Pons (tissue), 1 donor: ENCODE data around the gene TMEM61.

Experiments used
- DNase-seq: peaks from one replicate; pipeline ENCODE4 v3.0.0-alpha.2; 2016; ENCODE audit warnings: low spot score

The TMEM61 gene

DNA sequence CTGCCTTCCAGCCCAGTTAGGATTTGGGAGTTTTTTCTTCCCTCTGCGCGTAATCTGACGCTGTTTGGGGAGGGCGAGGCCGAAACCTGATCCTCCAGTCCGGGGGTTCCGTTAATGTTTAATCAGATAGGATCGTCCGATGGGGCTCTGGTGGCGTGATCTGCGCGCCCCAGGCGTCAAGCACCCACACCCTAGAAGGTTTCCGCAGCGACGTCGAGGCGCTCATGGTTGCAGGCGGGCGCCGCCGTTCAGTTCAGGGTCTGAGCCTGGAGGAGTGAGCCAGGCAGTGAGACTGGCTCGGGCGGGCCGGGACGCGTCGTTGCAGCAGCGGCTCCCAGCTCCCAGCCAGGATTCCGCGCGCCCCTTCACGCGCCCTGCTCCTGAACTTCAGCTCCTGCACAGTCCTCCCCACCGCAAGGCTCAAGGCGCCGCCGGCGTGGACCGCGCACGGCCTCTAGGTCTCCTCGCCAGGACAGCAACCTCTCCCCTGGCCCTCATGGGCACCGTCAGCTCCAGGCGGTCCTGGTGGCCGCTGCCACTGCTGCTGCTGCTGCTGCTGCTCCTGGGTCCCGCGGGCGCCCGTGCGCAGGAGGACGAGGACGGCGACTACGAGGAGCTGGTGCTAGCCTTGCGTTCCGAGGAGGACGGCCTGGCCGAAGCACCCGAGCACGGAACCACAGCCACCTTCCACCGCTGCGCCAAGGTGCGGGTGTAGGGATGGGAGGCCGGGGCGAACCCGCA lies 59.1 kb downstream of the TMEM61 start, which contains the start of gene PCSK9:
Gene PCSK9, plus strand, starts transcription at position 207 of the 741 bp plus-strand sequence. Its CDS starts 290 bp downstream, at position 497.
- DNase-seq: no peak

DNA sequence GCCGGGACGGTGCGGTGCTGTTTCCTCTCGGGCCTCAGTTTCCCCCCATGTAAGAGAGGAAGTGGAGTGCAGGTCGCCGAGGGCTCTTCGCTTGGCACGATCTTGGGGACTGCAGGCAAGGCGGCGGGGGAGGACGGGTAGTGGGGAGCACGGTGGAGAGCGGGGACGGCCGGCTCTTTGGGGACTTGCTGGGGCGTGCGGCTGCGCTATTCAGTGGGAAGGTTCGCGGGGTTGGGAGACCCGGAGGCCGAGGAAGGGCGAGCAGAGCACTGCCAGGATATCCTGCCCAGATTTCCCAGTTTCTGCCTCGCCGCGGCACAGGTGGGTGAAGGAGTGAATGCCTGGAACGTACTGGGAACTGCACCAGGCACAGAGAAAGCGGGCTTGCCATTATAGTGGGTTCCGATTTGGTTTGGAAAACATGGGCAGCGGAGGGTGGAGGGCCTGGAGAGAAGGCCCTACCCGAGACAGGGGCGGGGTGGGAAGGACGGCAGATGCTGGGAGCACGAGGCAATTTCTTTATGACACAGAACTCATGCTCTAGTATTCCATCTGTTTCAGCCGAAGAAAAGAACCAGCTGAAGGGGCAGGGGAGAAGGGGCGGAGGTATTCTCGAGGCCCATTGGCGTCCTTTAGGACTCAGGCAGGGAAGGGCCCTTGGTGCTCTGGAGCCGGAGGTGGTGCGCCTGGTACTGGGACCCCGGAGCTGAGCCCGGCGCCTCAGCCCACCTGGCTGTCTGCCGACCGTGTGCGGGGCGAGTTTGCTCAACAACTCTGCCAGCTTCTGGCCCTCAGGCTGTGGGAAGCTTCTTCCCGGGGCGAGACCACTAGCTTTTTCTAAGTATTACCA lies 59.9 kb downstream of the TMEM61 start:
- no peak for DNase-seq

DNA sequence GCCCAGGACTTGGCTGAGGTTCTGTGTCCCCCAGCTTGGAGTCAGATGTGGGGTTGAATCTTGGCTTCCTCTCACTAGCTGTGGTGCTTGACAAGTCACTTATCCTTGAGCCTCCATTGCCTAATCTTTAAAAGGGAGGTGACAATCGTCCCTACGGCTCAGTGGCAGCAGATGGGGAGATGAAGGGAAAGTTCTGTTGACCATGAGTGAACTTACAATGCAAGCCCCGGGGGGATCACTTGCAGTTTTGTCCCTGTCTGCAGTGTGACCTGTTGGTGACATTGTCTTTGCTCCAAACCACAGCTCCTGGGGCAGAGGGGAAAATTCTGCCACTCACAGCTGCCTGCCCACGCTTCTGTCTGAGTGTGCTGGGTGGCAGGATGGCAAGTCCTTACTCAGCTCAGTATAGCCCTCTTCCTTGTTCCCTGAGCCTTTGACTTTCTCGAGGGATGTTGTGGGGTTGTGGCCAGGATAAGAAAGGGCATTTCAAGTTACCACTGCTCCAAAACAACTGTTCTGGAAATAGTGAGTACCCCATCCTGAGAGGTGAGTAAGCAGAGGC lies 60.6 kb downstream of the TMEM61 start:
- no peak for DNase-seq

DNA sequence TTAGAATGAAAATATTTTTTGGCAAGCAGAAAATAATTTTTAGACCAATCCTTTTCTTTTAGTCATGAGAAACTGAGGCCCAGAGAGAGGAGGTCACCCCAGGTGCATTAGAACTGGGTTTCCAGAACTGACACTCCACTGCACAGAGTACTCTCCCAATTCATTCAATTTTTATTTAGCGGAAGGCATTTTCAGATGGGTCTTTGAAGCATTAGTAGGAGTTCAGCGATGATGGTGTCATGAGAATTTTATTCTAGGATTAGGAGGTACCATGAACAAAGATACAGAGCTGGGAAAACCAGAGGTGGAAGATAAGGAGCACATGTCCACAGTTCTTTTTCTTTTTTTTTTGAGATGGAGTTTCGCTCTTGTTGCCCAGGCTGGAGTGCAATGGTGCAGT lies 61.2 kb downstream of the TMEM61 start:
- no peak for DNase-seq
